Keratinocyte (primary cell): ENCODE data around the gene CFAP298. TPM values are rescaled to one million over a fixed set of nuclear protein-coding genes. Genes with fewer than 3 reads are reported as not detected.

ENCODE experiments used
- DNase-seq: peaks from one replicate; pipeline ENCODE4 v3.0.0-alpha.2; 2011; ENCODE audit warnings: low read depth, missing footprints, low spot score
- FAIRE-seq: peaks from 2 replicates; lab custom pipeline; 2011; peaks lifted over from hg19 to GRCh38; lab: Jason Lieb, UNC
- H2AFZ ChIP-seq: 2 replicates; pipeline ENCODE4 v1.6.0; 2012; ENCODE audit warnings: low read length, control low read depth, inconsistent platforms; ENCODE audit not compliant: control insufficient read depth
- H3K27ac ChIP-seq: 2 replicates; pipeline ENCODE4 v1.5.1; 2011; ENCODE audit warnings: low read length; ENCODE audit not compliant: control insufficient read depth, insufficient read depth
- H3K27me3 ChIP-seq: 3 replicates; pipeline ENCODE4 v1.6.0; 2011; ENCODE audit warnings: low read length; ENCODE audit not compliant: control insufficient read depth, insufficient read depth; ENCODE audit errors: extremely low read depth
- H3K36me3 ChIP-seq, 2 experiments: 2 replicates in 1 of 2; 3 replicates in 1 of 2; pipeline ENCODE4 v1.5.1; 2011; ENCODE audit warnings: low read length in 2 of 2, mild to moderate bottlenecking in 1 of 2; ENCODE audit not compliant: control insufficient read depth in 2 of 2, insufficient read depth in 2 of 2; ENCODE audit errors: extremely low read depth in 1 of 2
- H3K4me1 ChIP-seq: 3 replicates; pipeline ENCODE4 v1.5.1; 2011; ENCODE audit warnings: low read length; ENCODE audit not compliant: control insufficient read depth, insufficient read depth; ENCODE audit errors: extremely low read depth
- H3K4me2 ChIP-seq: 3 replicates; pipeline ENCODE4 v1.6.0; 2011; ENCODE audit warnings: low read depth, low read length; ENCODE audit not compliant: control insufficient read depth, insufficient read depth; ENCODE audit errors: extremely low read depth
- H3K4me3 ChIP-seq, 3 experiments: fragments of 200-600 bp in 1 of 3; sonication (generic) in 1 of 3; 2 replicates in 2 of 3; 3 replicates in 1 of 3; pipeline ENCODE4 v1.5.1; 2011 to 2016; ENCODE audit warnings: low read length in 3 of 3, mild to moderate bottlenecking in 3 of 3, control low read depth in 2 of 3, inconsistent platforms in 1 of 3, low read depth in 1 of 3, mixed read lengths in 1 of 3, mixed run types in 1 of 3, moderate library complexity in 1 of 3; ENCODE audit not compliant: control insufficient read depth in 2 of 3, insufficient read depth in 2 of 3; ENCODE audit errors: extremely low read depth in 1 of 3
- H3K79me2 ChIP-seq: 2 replicates; pipeline ENCODE4 v1.6.0; 2012; ENCODE audit warnings: low read length; ENCODE audit not compliant: control insufficient read depth, insufficient read depth
- H3K9ac ChIP-seq: 3 replicates; pipeline ENCODE4 v1.6.0; 2011; ENCODE audit warnings: low read length; ENCODE audit not compliant: control insufficient read depth, insufficient read depth; ENCODE audit errors: extremely low read depth
- H3K9me1 ChIP-seq: 3 replicates; pipeline ENCODE4 v1.6.0; 2011; ENCODE audit warnings: low read length; ENCODE audit not compliant: control insufficient read depth, insufficient read depth; ENCODE audit errors: extremely low read depth
- H3K9me3 ChIP-seq: 2 replicates; pipeline ENCODE4 v1.5.1; 2012; ENCODE audit warnings: low read depth, low read length; ENCODE audit not compliant: control insufficient read depth
- H4K20me1 ChIP-seq: 3 replicates; pipeline ENCODE4 v1.6.0; 2011; ENCODE audit warnings: low read length; ENCODE audit not compliant: control insufficient read depth, insufficient read depth; ENCODE audit errors: extremely low read depth
- EZH2 ChIP-seq: IDR thresholded peaks from one replicate; pipeline ENCODE4 v1.6.1; 2012; ENCODE audit warnings: inconsistent platforms, mild to moderate bottlenecking, low read length, moderate library complexity
- dilution Hi-C: fragments of 300-500 bp; cut with MboI; formaldehyde crosslinking; loops from one replicate; pipeline ENCODE4 v1.7.0; 2020; ENCODE audit warnings: low sequenced_read_pairs; ENCODE audit not compliant: extremely low pct_ligation_motif_present
- polyA plus RNA-seq, 5 experiments: library from polyadenylated mRNA; depleted of rRNA in 3 of 5; stranded (reverse) in 3 of 5; stranded (forward) in 1 of 5; unstranded in 1 of 5; fragments of >200 nt; gene quantifications; 1 replicate in 1 of 5; 2 replicates in 3 of 5; 3 replicates in 1 of 5; pipeline versions ENCODE4 v1.2.1 to v1.2.3, GENCODE V29; 2011 to 2012; ENCODE audit warnings: missing spikeins in 2 of 5, low read depth in 1 of 5, low replicate concordance in 1 of 5
- TF ChIP-seq, protein P1 (sequence below), 3 experiments: IDR thresholded peaks in 1 of 3; conservative IDR thresholded peaks in 1 of 3; optimal IDR thresholded peaks in 1 of 3; 2 replicates in 2 of 3; 3 replicates in 1 of 3; pipeline versions ENCODE3 to v1.5.1; 2011; ENCODE audit warnings: low read length in 3 of 3, mild to moderate bottlenecking in 3 of 3, moderate library complexity in 2 of 3, control low read depth in 1 of 3, inconsistent platforms in 1 of 3; ENCODE audit not compliant: insufficient read depth in 2 of 3; ENCODE audit errors: extremely low read depth in 1 of 3

CFAP298 gene
- polyA plus RNA-seq, 1 donor (not counting 4 experiments of a cell fraction or from before 2014, with no cell fraction given) = 47.2 TPM

DNA sequence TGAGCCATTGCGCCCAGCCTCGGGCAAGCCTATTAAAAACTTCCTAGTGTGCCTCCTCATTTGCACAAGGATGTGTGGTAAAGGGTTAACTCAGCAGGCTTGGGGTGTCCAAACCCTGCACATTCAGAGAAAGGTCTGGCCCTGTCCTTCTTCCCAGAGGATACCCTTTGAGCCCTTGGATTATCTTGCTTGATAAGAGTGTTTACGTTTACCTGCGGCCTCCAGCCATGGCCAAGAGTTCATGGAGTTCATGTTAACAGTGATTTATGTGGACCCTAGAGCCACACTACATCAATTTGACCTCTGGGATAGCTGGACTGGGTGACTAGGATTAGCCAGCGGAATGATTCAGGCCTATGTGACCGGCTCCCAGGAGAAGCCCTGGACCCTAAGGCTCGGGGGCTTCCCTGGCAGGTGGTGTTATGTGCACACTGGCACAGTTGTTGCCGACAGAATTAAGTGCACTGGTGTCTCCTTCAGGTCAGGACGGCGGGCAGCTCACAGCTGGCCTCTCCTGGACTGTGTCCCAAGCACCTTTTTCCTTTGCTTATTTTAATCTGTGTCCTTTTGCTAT, 19.2 kb downstream of the CFAP298 start:
- Histone ChIP-seq H3K9me3 (no peaks in the 10 kb centered on the region), H3K4me3 (no peak overlapping the region), H3K27ac (no peak overlapping the region), H4K20me1 (no peaks in the 10 kb centered on the region), H3K27me3 (no peaks in the 10 kb centered on the region), H2AFZ (no peak overlapping the region), H3K4me2 (no peak overlapping the region), H3K4me1 (peaks cover 12% of the 10 kb centered on the region), H3K9me1 (no peaks in the 10 kb centered on the region), H3K79me2 (no peaks in the 10 kb centered on the region), H3K9ac (no peak overlapping the region), H3K36me3 (no peaks in the 10 kb centered on the region)
- no peak for TF ChIP-seq EZH2
- TF ChIP-seq, protein P1, sequence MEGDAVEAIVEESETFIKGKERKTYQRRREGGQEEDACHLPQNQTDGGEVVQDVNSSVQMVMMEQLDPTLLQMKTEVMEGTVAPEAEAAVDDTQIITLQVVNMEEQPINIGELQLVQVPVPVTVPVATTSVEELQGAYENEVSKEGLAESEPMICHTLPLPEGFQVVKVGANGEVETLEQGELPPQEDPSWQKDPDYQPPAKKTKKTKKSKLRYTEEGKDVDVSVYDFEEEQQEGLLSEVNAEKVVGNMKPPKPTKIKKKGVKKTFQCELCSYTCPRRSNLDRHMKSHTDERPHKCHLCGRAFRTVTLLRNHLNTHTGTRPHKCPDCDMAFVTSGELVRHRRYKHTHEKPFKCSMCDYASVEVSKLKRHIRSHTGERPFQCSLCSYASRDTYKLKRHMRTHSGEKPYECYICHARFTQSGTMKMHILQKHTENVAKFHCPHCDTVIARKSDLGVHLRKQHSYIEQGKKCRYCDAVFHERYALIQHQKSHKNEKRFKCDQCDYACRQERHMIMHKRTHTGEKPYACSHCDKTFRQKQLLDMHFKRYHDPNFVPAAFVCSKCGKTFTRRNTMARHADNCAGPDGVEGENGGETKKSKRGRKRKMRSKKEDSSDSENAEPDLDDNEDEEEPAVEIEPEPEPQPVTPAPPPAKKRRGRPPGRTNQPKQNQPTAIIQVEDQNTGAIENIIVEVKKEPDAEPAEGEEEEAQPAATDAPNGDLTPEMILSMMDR (optimal IDR thresholded peaks at IDR 0.05 in 1 of 3, IDR thresholded peaks at IDR 0.05 in 1 of 3, conservative IDR thresholded peaks at IDR 0.05 in 1 of 3; ENCODE audit: extremely low read depth in 1 of 3, insufficient read depth in 2 of 3, low read length in 3 of 3) = no peak
- dilution Hi-C loops = no loop called here
- DNase-seq = no peak
- no peak for FAIRE-seq

DNA sequence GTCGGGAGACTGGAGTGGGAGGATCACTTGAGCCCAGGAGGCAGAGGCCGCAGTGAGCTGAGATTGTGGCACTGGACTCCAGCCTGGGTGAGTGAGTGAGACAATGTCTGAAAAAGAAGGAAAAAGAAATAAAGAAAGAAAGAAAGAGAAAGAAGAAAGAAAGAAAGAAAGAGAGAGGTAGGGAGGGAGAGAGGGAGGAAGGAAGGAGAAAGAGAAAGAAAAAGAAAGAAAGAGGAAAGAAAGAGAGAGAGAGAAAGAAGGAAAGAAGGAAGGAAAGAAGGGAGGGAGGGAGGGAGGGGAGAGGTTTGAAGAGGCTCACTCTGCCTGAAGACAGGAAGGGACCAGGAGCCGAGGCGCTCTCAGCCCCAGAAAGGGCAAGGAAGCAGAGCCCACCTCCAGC, 22.0 kb downstream of the CFAP298 start:
- Histone ChIP-seq H3K4me3 (no peak overlapping the region), H3K4me2 (no peak overlapping the region), H2AFZ (no peak overlapping the region), H3K9ac (no peak overlapping the region), H3K27ac (no peak overlapping the region), H3K9me3 (no peaks in the 10 kb centered on the region), H3K27me3 (no peaks in the 10 kb centered on the region), H3K79me2 (no peaks in the 10 kb centered on the region), H4K20me1 (no peaks in the 10 kb centered on the region), H3K4me1 (no peaks in the 10 kb centered on the region), H3K36me3 (no peaks in the 10 kb centered on the region), H3K9me1 (no peaks in the 10 kb centered on the region)
- DNase-seq (no peak), FAIRE-seq (no peak)
- TF ChIP-seq EZH2 = no peak
- TF ChIP-seq, protein P1 (optimal IDR thresholded peaks at IDR 0.05 in 1 of 3, IDR thresholded peaks at IDR 0.05 in 1 of 3, conservative IDR thresholded peaks at IDR 0.05 in 1 of 3; ENCODE audit: extremely low read depth in 1 of 3, insufficient read depth in 2 of 3, low read length in 3 of 3) = no peak
- dilution Hi-C loops = no loop called here
